ENCODE measurements around the gene TMEM147. TPM values are rescaled to one million over a fixed set of nuclear protein-coding genes. Genes with fewer than 3 reads are reported as not detected.

The TMEM147 gene
- total and polyA plus RNA-seq, 2 donors (not counting 3 experiments of a cell fraction or from before 2014, with no cell fraction given), result 75.8 to 214 TPM

GRCh38 chr19:35528218-35529038, 17.0 kb upstream of the TMEM147 start, which contains the start of gene SBSN:
Gene SBSN, minus strand, starts transcription at chr19:35528311. Its CDS starts 30 bp downstream, at chr19:35528281.
- DNase-seq (ENCODE audit: low read depth, low spot score) (no peak), FAIRE-seq (no peak)
- Histone ChIP-seq H3K79me2 (ENCODE audit: control insufficient read depth, insufficient read depth, low read length) (no peaks in the 10 kb centered on the region), H3K9me3 (replicated peaks; ENCODE audit: control insufficient read depth, insufficient read depth, low read length) (no peaks in the 10 kb centered on the region), H3K9me1 (replicated peaks; ENCODE audit: control insufficient read depth, extremely low read depth, insufficient read depth, low read length) (no peaks in the 10 kb centered on the region), H3K27me3 (ENCODE audit: control insufficient read depth in 2 of 2, insufficient read depth in 2 of 2, low read length in 2 of 2) (peaks cover 5 to 14% of the 10 kb centered on the region in 2 experiments), H4K20me1 (replicated peaks; ENCODE audit: control insufficient read depth, extremely low read depth, insufficient read depth, low read length) (no peaks in the 10 kb centered on the region), H3K4me2 (ENCODE audit: insufficient read depth, low read length) (no peak within 1 kb of the TSS), H3K4me3 (replicated peaks in 1 of 3; ENCODE audit: insufficient read depth in 1 of 3, low read depth in 1 of 3, low read length in 3 of 3) (no peak within 1 kb of the TSS), H3K9ac (replicated peaks; ENCODE audit: extremely low read depth, insufficient read depth, low read length) (no peak within 1 kb of the TSS), H3K27ac (ENCODE audit: insufficient read depth, low read depth, low read length) (no peak within 1 kb of the TSS), H3K36me3 (ENCODE audit: control insufficient read depth in 2 of 2, extremely low read depth in 1 of 2, insufficient read depth in 2 of 2, low read length in 2 of 2) (no peaks in the 10 kb centered on the region), H2AFZ (ENCODE audit: low read depth, low read length) (no peak within 1 kb of the TSS), H3K4me1 (ENCODE audit: control insufficient read depth, extremely low read depth, insufficient read depth, low read length) (no peaks in the 10 kb centered on the region)
- TF ChIP-seq, protein P1, sequence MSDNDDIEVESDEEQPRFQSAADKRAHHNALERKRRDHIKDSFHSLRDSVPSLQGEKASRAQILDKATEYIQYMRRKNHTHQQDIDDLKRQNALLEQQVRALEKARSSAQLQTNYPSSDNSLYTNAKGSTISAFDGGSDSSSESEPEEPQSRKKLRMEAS (IDR thresholded peaks at IDR 0.05; ENCODE audit: insufficient read depth, insufficient read length), result no peak
- TF ChIP-seq EZH2 (IDR thresholded peaks at IDR 0.05; ENCODE audit: borderline replicate concordance, low read depth, low read length, severe bottlenecking) (no peak), MYC (IDR thresholded peaks at IDR 0.05; ENCODE audit: low read depth, low read length) (no peak), FOS (IDR thresholded peaks at IDR 0.05; ENCODE audit: borderline replicate concordance, insufficient read depth, low read length) (no peak), GATA2 (IDR thresholded peaks at IDR 0.05; ENCODE audit: insufficient read depth, insufficient read length, low read depth, low read length) (no peak), POLR2AphosphoS5 (IDR thresholded peaks at IDR 0.05; ENCODE audit: insufficient read depth, low read depth, low read length) (no peak), JUN (IDR thresholded peaks at IDR 0.05; ENCODE audit: borderline replicate concordance, insufficient read depth, insufficient read length, low read depth) (no peak), POLR2A (IDR thresholded peaks at IDR 0.05; ENCODE audit: low read depth, low read length) (no peak)
- TF ChIP-seq, protein P2, sequence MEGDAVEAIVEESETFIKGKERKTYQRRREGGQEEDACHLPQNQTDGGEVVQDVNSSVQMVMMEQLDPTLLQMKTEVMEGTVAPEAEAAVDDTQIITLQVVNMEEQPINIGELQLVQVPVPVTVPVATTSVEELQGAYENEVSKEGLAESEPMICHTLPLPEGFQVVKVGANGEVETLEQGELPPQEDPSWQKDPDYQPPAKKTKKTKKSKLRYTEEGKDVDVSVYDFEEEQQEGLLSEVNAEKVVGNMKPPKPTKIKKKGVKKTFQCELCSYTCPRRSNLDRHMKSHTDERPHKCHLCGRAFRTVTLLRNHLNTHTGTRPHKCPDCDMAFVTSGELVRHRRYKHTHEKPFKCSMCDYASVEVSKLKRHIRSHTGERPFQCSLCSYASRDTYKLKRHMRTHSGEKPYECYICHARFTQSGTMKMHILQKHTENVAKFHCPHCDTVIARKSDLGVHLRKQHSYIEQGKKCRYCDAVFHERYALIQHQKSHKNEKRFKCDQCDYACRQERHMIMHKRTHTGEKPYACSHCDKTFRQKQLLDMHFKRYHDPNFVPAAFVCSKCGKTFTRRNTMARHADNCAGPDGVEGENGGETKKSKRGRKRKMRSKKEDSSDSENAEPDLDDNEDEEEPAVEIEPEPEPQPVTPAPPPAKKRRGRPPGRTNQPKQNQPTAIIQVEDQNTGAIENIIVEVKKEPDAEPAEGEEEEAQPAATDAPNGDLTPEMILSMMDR (IDR thresholded peaks at IDR 0.05; ENCODE audit: extremely low read depth in 1 of 2, insufficient read depth in 1 of 2, low read depth in 1 of 2, low read length in 2 of 2), result no peak
- no TSS peak for BruUV-seq (replicated peaks)
- dilution Hi-C loops (cut with MboI; ENCODE audit: extremely low pct_ligation_motif_present, low sequenced_read_pairs) (no loop called here), intact Hi-C loops (cut with micrococcal nuclease) (no loop called here)
- ChIA-PET POLR2A (no interaction called here), CTCF (interaction anchor here (1.0 to 1.3 kb wide), 2 partner anchors 11 to 18 kb away, joined by 3 read pairs; no protein-coding TSS in a partner anchor)
